WTC11 (cell line): ENCODE data around the gene ZCCHC7. TPM values are rescaled to one million over a fixed set of nuclear protein-coding genes. Genes with fewer than 3 reads are reported as not detected.

ENCODE experiments used
- ATAC-seq: fragments of 200-7000 bp; cut with Tn5 transposase; 2 replicates; pipeline ENCODE4 v1.10.0; 2021; ENCODE audit warnings: mild to moderate bottlenecking, moderate library complexity
- CTCF ChIA-PET: fragments of 300-600 bp; sonication (Branson Sonifier 250); formaldehyde crosslinking; loops from one replicate; lab custom pipeline; 2021; ENCODE audit warnings: antibody characterized with exemption; lab: Charles Lee
- POLR2A ChIA-PET: fragments of 350-600 bp; sonication (Branson Sonifier 250); formaldehyde crosslinking; loops from one replicate; lab custom pipeline; 2021; ENCODE audit warnings: antibody characterized with exemption; lab: Charles Lee
- DNase-seq: peaks from one replicate; pipeline ENCODE4 v3.0.0; 2021; ENCODE audit warnings: low spot score
- H3K27ac Mint-ChIP-seq: 2 replicates; pipeline ENCODE4 v1.8.0; 2021; ENCODE audit warnings: mixed read lengths
- H3K27me3 Mint-ChIP-seq: 2 replicates; pipeline ENCODE4 v1.8.0; 2021; ENCODE audit warnings: low read depth, mild to moderate bottlenecking, moderate library complexity, mixed read lengths
- H3K36me3 Mint-ChIP-seq: 2 replicates; pipeline ENCODE4 v1.8.0; 2021; ENCODE audit warnings: mixed read lengths
- H3K4me1 Mint-ChIP-seq: 2 replicates; pipeline ENCODE4 v1.8.0; 2022; ENCODE audit warnings: mixed read lengths
- H3K4me3 Mint-ChIP-seq: 2 replicates; pipeline ENCODE4 v1.8.0; 2021; ENCODE audit warnings: mild to moderate bottlenecking, moderate library complexity, mixed read lengths
- H3K9me3 Mint-ChIP-seq: 2 replicates; pipeline ENCODE4 v1.8.0; 2021; ENCODE audit warnings: mixed read lengths
- AFF4 ChIP-seq: sonication (generic); formaldehyde crosslinking; IDR thresholded peaks from 2 replicates; pipeline ENCODE4 v1.8.1; 2023; ENCODE audit warnings: mild to moderate bottlenecking, missing genetic modification reagents, borderline replicate concordance
- E2F4 ChIP-seq: sonication (generic); formaldehyde crosslinking; IDR thresholded peaks from 2 replicates; pipeline ENCODE4 v1.8.1; 2022; ENCODE audit warnings: low read depth, mild to moderate bottlenecking, moderate library complexity, missing genetic modification reagents, borderline replicate concordance
- MXD4 ChIP-seq: fragments of 250-450 bp; sonication (Bioruptor Pico); IDR thresholded peaks from 2 replicates; pipeline ENCODE4 v1.8.0; 2021; ENCODE audit warnings: mild to moderate bottlenecking, moderate library complexity, borderline replicate concordance
- NFYB ChIP-seq: sonication (generic); formaldehyde crosslinking; conservative IDR thresholded peaks from 2 replicates; pipeline ENCODE4 v1.8.0; 2022; ENCODE audit warnings: low read depth, missing genetic modification reagents
- TP53 ChIP-seq: sonication (generic); formaldehyde crosslinking; IDR thresholded peaks from 2 replicates; pipeline ENCODE4 v1.8.1; 2023; ENCODE audit warnings: mild to moderate bottlenecking, missing genetic modification reagents
- ZBTB43 ChIP-seq: sonication (generic); formaldehyde crosslinking; IDR thresholded peaks from 2 replicates; pipeline ENCODE4 v1.8.1; 2023; ENCODE audit warnings: mild to moderate bottlenecking, missing genetic modification reagents
- ZNF138 ChIP-seq: sonication (generic); formaldehyde crosslinking; conservative IDR thresholded peaks from 2 replicates; pipeline ENCODE4 v1.8.1; 2022; ENCODE audit warnings: mild to moderate bottlenecking, moderate library complexity, missing genetic modification reagents
- ZNF416 ChIP-seq: fragments of 250-450 bp; sonication (Bioruptor Pico); IDR thresholded peaks from 2 replicates; pipeline ENCODE4 v1.9.0; 2021; ENCODE audit warnings: mild to moderate bottlenecking, inconsistent platforms
- ZNF532 ChIP-seq: fragments of 250-450 bp; sonication (Bioruptor Pico); IDR thresholded peaks from 2 replicates; pipeline ENCODE4 v1.9.0; 2021; ENCODE audit warnings: mild to moderate bottlenecking, borderline replicate concordance
- total RNA-seq: library from RNA; stranded (reverse); gene quantifications from 3 replicates; pipeline ENCODE4 v1.2.3, GENCODE V29; 2021
- TF ChIP-seq, protein P1 (sequence below): sonication (generic); formaldehyde crosslinking; IDR thresholded peaks from 2 replicates; pipeline ENCODE4 v1.8.1; 2022; ENCODE audit warnings: missing genetic modification reagents, borderline replicate concordance
- TF ChIP-seq, protein P2 (sequence below): sonication (generic); formaldehyde crosslinking; IDR thresholded peaks from 2 replicates; pipeline ENCODE4 v1.8.1; 2022; ENCODE audit warnings: mild to moderate bottlenecking, moderate library complexity, missing genetic modification reagents

Gene ZCCHC7
- total RNA-seq, 1 experiment from 2014 or later, result 30.1 TPM

GRCh38 chr9:37239224-37239859, 119.0 kb downstream of the ZCCHC7 start (continued):
- TF ChIP-seq ZBTB43 (CRISPR knock-in tag) (no peak), TP53 (CRISPR knock-in tag) (no peak), MXD4 (CRISPR knock-in tag) (no peak), NFYB (CRISPR knock-in tag) (no peak), ZNF138 (CRISPR knock-in tag) (no peak), E2F4 (CRISPR knock-in tag) (no peak), ZNF532 (no peak), AFF4 (CRISPR knock-in tag) (no peak)
- TF ChIP-seq, protein P1, sequence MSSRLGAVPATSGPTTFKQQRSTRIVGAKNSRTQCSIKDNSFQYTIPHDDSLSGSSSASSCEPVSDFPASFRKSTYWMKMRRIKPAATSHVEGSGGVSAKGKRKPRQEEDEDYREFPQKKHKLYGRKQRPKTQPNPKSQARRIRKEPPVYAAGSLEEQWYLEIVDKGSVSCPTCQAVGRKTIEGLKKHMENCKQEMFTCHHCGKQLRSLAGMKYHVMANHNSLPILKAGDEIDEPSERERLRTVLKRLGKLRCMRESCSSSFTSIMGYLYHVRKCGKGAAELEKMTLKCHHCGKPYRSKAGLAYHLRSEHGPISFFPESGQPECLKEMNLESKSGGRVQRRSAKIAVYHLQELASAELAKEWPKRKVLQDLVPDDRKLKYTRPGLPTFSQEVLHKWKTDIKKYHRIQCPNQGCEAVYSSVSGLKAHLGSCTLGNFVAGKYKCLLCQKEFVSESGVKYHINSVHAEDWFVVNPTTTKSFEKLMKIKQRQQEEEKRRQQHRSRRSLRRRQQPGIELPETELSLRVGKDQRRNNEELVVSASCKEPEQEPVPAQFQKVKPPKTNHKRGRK (CRISPR knock-in tag), result no peak
- TF ChIP-seq, protein P2, sequence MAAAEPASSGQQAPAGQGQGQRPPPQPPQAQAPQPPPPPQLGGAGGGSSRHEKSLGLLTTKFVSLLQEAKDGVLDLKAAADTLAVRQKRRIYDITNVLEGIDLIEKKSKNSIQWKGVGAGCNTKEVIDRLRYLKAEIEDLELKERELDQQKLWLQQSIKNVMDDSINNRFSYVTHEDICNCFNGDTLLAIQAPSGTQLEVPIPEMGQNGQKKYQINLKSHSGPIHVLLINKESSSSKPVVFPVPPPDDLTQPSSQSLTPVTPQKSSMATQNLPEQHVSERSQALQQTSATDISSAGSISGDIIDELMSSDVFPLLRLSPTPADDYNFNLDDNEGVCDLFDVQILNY, result no peak
- TF ChIP-seq, all 79 proteins: peak for 0

GRCh38 chr9:37239921-37240320, 119.5 kb downstream of the ZCCHC7 start:
- no peak overlapping the region for H3K4me3 Mint-ChIP-seq
- H3K36me3 Mint-ChIP-seq, result peaks cover 6% of the 10 kb centered on the region
- no peaks in the 10 kb centered on the region for H3K27me3 Mint-ChIP-seq
- DNase-seq (no peak), ATAC-seq (no peak)
- H3K9me3 Mint-ChIP-seq, result peaks cover 4% of the 10 kb centered on the region; the same call in 1 of the 2 replicates
- CTCF ChIA-PET, result interaction anchor here (0.5 kb wide), 1 partner anchor 682 kb away, joined by 4 read pairs; no protein-coding TSS in a partner anchor
- POLR2A ChIA-PET, result no interaction called here
- no peak for TF ChIP-seq ZNF416
- H3K4me1 Mint-ChIP-seq, result peaks cover 61% of the 10 kb centered on the region
- H3K27ac Mint-ChIP-seq, result no peak overlapping the region
